Measurements from ENCODE around the gene IFNA8.

IFNA8 gene

GRCh38 chr9:21412107-21412506, 3.2 kb downstream of the IFNA8 start:
- no peak for TF ChIP-seq CTCF (IDR thresholded peaks at IDR 0.05; ENCODE audit: low read depth, low read length)
- DNase-seq (ENCODE audit: extremely low read depth, low read depth) = no peak

DNA sequence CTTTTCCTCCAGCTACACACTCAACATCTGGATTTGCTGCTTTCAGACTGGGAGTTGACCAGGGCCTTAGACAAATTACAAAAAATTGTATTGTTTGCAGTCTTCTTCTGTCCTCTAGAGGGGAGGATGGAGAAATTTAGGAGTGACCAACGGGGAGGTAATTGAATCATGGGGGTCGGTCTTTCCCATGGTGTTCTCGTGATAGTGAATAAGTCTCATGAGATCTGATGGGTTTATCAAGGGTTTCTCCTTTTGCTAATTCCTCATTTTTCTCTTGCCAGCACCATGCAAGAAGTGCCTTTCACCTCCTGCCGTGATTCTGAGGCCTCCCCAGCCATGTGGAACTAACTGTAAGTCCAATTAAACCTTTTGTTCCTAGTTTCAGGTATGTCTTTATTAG, 4.2 kb downstream of the IFNA8 start:
- no peak for TF ChIP-seq CTCF (IDR thresholded peaks at IDR 0.05; ENCODE audit: low read depth, low read length)

DNA sequence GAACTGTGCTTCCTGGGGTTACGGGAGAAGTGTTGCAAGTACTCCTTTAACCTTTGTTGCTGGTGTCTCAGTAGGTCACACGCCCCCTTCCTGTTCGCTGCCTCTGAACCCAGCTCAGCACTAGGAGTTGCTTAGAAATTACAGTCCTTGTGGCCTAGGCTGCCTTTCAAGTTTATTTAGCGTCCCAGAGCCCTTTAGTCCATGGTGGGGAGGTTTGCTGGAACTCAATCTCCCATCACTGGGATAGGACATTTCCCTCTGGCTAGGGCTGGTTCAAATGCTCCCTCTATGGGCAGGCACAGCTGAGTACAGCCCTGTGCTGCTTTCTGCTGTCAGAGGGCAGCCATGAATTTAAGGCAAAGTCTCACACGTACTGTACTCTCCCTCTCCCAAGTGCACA, 4.7 kb downstream of the IFNA8 start:
- no peak for DNase-seq (ENCODE audit: extremely low read depth, low read depth)
- TF ChIP-seq CTCF (IDR thresholded peaks at IDR 0.05; ENCODE audit: low read depth, low read length) = peak; percentile 7; the same call in 1 of the 2 replicates

More for the DNA sequence above, 4.2 kb downstream of the IFNA8 start:
- DNase-seq (ENCODE audit: extremely low read depth, low read depth) = no peak

DNA sequence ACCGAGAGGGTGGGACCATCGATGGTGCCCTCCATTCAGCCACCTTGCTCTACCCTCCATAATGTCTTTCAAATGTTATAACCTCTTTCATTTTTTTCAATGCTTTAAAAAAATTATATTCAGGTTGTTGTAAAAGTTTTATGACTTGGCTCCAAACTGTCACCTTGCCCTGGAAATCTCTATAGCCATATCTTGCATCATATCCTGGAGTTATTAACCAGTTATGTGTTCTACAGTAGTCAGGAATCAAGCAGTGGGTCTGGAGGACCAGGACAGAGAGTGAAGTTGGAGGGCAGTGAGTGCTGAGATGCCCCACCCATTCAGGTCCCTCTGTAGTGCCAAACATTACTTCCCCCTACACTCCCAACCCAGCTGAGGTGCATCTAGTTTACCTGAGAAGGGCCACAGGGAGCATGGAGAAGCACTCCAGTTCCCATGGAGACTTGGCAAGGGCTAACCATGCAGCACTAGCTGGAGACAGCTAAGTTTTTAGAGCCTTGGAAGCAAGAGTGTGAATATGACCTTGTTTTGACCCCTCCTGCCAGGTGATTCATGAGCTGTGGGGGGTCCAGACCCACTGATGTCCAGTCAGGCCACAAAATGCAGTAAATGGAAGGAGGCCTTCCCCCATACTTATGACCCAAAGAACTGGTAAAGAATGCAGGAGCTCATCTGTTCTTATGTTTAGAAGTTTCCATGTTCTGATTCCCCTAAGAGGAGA, 5.5 kb downstream of the IFNA8 start:
- no peak for TF ChIP-seq CTCF (IDR thresholded peaks at IDR 0.05; ENCODE audit: low read depth, low read length)
- DNase-seq (ENCODE audit: extremely low read depth, low read depth) = no peak

GRCh38 chr9:21415493-21416267, 6.8 kb downstream of the IFNA8 start:
- no peak for DNase-seq (ENCODE audit: extremely low read depth, low read depth)
- TF ChIP-seq CTCF (IDR thresholded peaks at IDR 0.05; ENCODE audit: low read depth, low read length) = no peak

- no peak for DNase-seq (ENCODE audit: extremely low read depth, low read depth)
Observed at GRCh38 chr9:21428235-21428634, 19.3 kb downstream of the IFNA8 start.

More at GRCh38 chr9:21428235-21428634, 19.3 kb downstream of the IFNA8 start:
- TF ChIP-seq CTCF (IDR thresholded peaks at IDR 0.05; ENCODE audit: low read depth, low read length) = no peak
